Measurements from ENCODE around the gene EML4. TPM values are rescaled to one million over a fixed set of nuclear protein-coding genes. Genes with fewer than 3 reads are reported as not detected.

EML4 gene
- total RNA-seq, 1 experiment from 2014 or later = 38.3 TPM

DNA sequence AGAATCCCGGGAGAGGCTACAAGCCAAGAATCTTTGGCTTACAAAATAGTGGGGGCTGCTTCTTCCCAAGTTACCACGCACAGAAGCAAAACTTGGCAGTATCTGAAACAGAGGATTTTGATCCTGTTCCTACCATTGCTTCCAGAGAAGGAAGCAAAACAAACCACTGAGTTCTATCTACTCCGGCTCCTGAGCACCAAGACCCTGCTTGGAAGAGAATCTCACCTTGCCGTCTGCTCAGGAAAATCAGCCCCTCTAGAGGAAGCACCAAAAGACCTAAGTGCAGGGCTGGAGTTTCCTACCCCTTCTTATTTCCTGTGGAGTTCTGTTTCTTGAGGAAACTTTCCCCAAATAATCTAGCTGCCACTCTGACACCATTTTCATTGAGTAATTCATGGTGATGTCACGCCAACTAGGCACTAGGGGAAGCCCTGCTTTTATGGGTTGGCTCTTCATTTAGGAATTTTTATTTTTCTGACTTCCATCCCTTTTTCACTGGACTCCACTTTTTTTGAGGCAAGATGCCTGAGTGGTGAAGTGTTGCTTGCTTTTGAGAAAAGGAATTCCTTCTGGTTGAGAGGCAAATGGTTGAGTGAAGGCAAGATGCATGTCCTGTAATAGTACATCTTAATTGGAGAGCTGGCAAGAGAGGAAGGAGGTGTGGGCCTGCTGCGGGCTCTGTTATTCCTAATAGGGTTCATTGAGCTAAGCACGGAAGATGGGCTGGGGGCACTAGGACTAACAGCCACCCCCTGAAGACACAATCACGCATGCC lies 36.8 kb upstream of the EML4 start:
- H3F3A ChIP-seq (ENCODE audit: low read length, unreplicated experiment) = no peaks in the 10 kb centered on the region
- H3K36me3 ChIP-seq (ENCODE audit: low read depth, low read length) = no peaks in the 10 kb centered on the region
- no peaks in the 10 kb centered on the region for H3K9me3 ChIP-seq (ENCODE audit: low read length)
- ATAC-seq = peak; percentile 41
- BruUV-seq (replicated peaks) = no TSS peak
- no peak for TF ChIP-seq CTCF (conservative IDR thresholded peaks at IDR 0.05; ENCODE audit: low read depth, low read length)
- no peak for TF ChIP-seq EZH2phosphoT487 (IDR thresholded peaks at IDR 0.05; ENCODE audit: borderline replicate concordance, low read length)
- TF ChIP-seq EZH2 (IDR thresholded peaks at IDR 0.05; ENCODE audit: low read length, unreplicated experiment) = no peak
- peak overlapping the region; percentile 67 for H3K9ac ChIP-seq (ENCODE audit: low read length)
- H3K9me2 ChIP-seq (replicated peaks; ENCODE audit: low read length) = no peaks in the 10 kb centered on the region
- peak overlapping the region; percentile 38; the same call in 1 of the 2 replicates for H3K4me3 ChIP-seq (ENCODE audit: low read length)
- no peaks in the 10 kb centered on the region for H3K27me3 ChIP-seq (ENCODE audit: low read length)
- no peaks in the 10 kb centered on the region for H4K20me1 ChIP-seq (ENCODE audit: low read length)
- peak overlapping the region; percentile 96 for H3K27ac ChIP-seq (ENCODE audit: low read length)
- POLR2A ChIA-PET (ENCODE audit: unreplicated experiment) = no interaction called here
- intact Hi-C loops (cut with micrococcal nuclease) = loop anchor here (2.0 kb wide), 3 partner anchors 14 to 64 kb away; no protein-coding TSS in a partner anchor
- peaks cover 46% of the 10 kb centered on the region for H3K4me1 ChIP-seq (ENCODE audit: insufficient read depth, low read length)
- H3K4me2 ChIP-seq (ENCODE audit: low read length) = peak overlapping the region; percentile 78
- DNase-seq = peak; percentile 75
- CTCF ChIA-PET = interaction anchor here (0.5 to 1.0 kb wide), 7 partner anchors 22 to 292 kb away, joined by 3 to 5 read pairs (median 3); no protein-coding TSS in a partner anchor
- H2AFZ ChIP-seq (ENCODE audit: low read length) = peak overlapping the region; percentile 56
- H3K79me2 ChIP-seq (ENCODE audit: low read length) = no peaks in the 10 kb centered on the region

GRCh38 chr2:42132966-42133641 lies 36.0 kb upstream of the EML4 start:
- Histone ChIP-seq H3K9ac (ENCODE audit: low read length) (peak overlapping the region; percentile 67), H3K9me2 (replicated peaks; ENCODE audit: low read length) (no peaks in the 10 kb centered on the region), H3F3A (ENCODE audit: low read length, unreplicated experiment) (no peaks in the 10 kb centered on the region), H3K4me2 (ENCODE audit: low read length) (peak overlapping the region; percentile 78), H2AFZ (ENCODE audit: low read length) (peak overlapping the region; percentile 59), H3K4me1 (ENCODE audit: insufficient read depth, low read length) (peaks cover 53% of the 10 kb centered on the region), H4K20me1 (ENCODE audit: low read length) (no peaks in the 10 kb centered on the region), H3K9me3 (ENCODE audit: low read length) (no peaks in the 10 kb centered on the region), H3K36me3 (ENCODE audit: low read depth, low read length) (no peaks in the 10 kb centered on the region), H3K27me3 (ENCODE audit: low read length) (no peaks in the 10 kb centered on the region), H3K27ac (ENCODE audit: low read length) (peak overlapping the region; percentile 96), H3K4me3 (ENCODE audit: low read length) (peak overlapping the region; percentile 38; the same call in 1 of the 2 replicates), H3K79me2 (ENCODE audit: low read length) (no peaks in the 10 kb centered on the region)
- ATAC-seq (peak; percentile 89), DNase-seq (peak; percentile 97)
- ChIA-PET POLR2A (ENCODE audit: unreplicated experiment) (no interaction called here), CTCF (interaction anchor here (0.5 to 1.0 kb wide), 7 partner anchors 23 to 293 kb away, joined by 3 to 5 read pairs (median 3); no protein-coding TSS in a partner anchor)
- TF ChIP-seq EZH2 (IDR thresholded peaks at IDR 0.05; ENCODE audit: low read length, unreplicated experiment) (no peak), EZH2phosphoT487 (IDR thresholded peaks at IDR 0.05; ENCODE audit: borderline replicate concordance, low read length) (no peak), CTCF (conservative IDR thresholded peaks at IDR 0.05; ENCODE audit: low read depth, low read length) (no peak)
- intact Hi-C loops (cut with micrococcal nuclease) = loop anchor here (2.0 kb wide), 3 partner anchors 14 to 64 kb away; no protein-coding TSS in a partner anchor
- BruUV-seq (replicated peaks) = no TSS peak
